ENCODE data around the gene SUV39H1. TPM values are rescaled to one million over a fixed set of nuclear protein-coding genes. Genes with fewer than 3 reads are reported as not detected.
A peak's percentile ranks its signal among the peaks of the same experiment; 100 is the strongest.

SUV39H1 gene
- total RNA-seq, 1 donor from 2014 or later = 1.9 TPM

DNA sequence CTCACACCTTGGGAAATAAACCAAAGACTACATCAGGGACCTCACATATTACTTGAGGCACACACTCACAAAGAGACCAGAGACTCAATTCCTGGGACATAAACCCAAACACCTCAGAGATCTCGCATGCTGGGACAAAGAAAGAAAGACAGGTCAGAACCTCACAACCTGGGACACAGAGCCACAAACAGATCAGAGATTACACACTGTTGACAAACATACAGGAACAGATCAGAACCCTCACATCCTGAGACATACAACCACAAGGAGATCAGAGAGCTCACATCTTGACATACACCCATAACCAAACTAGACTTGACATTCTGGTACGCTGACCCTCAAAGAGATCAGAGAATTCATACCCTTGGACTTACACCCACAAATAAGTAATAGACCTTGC lies 17.3 kb downstream of the SUV39H1 start:
- no peak for DNase-seq (ENCODE audit: low read depth)

DNA sequence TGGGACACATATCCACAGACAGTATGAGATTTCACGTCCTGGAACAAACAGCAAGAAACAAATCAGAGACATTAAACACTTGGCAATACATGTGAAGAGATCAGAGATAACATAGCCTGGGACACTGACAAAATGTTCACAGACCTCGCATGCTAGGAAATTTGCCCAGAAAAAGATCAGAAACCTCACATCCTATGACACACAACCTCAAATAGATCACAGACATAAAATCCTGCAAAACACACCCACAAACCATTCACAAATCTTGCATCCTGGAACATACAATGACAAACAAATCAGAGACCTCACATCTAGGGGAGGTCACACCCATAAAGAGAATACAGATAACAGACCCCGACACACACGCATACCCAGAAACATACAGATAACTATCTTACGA lies 18.0 kb downstream of the SUV39H1 start:
- no peak for DNase-seq (ENCODE audit: low read depth)

- no peak for DNase-seq (ENCODE audit: low read depth)
Measured at GRCh38 chrX:48715072-48715471, 18.5 kb downstream of the SUV39H1 start.

- DNase-seq (ENCODE audit: low read depth) = no peak
Measured at GRCh38 chrX:48715876-48716502, 19.5 kb downstream of the SUV39H1 start.

- DNase-seq (ENCODE audit: low read depth) = no peak
Measured at GRCh38 chrX:48719958-48720357, 23.4 kb downstream of the SUV39H1 start.

DNA sequence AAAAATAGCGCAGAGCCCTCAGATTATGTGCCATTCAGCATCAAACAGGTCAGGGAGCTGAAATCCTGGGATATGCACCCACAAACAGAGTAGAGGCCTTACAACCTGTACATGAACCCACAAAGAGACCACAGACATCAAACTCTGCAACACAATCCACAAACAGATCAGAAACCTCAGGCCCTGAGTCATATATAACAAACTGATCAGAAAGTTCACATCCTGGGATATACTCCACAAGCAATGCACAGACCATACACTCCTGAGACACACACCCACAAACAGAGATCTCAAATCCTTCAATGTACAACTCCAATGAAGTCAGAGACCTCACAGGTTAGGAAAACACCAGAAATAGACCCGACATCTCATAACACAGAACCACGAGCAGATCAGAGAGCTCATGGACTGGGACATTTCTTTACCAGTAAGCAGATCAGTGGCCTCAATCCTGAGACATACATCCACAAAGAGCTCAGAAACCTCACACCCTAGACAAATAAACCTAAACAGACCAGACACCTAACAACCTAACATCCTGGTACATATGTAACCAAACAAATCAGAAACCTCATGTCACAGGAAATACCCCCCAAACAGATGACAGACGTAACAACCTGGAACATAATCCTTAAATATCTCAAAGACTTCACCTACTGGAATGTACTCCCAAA lies 24.2 kb downstream of the SUV39H1 start:
- no peak for DNase-seq (ENCODE audit: low read depth)

- DNase-seq (ENCODE audit: low read depth) = no peak
Measured at GRCh38 chrX:48721916-48722315, 25.4 kb downstream of the SUV39H1 start.

- DNase-seq (ENCODE audit: low read depth) = no peak
Measured at GRCh38 chrX:48726596-48726995, 30.1 kb downstream of the SUV39H1 start.

DNA sequence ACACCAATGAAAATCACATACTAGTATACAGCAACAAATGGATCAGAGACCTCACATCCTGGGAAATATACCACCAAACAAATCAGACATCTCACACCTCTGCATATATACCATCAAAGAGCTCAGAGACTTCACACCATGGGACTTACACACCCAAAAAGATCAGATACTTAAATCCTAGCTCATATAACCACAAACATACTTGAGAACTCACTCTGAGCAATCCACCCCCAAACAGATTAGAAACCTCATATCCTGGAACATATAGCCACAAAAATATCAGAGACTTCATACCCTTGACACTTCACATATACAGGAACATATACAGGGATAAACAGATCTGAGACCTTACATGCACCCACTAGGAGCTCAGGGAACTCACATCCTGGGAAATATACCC lies 32.1 kb downstream of the SUV39H1 start:
- DNase-seq (ENCODE audit: low read depth) = no peak

GRCh38 chrX:48736303-48736702 lies 39.8 kb downstream of the SUV39H1 start:
- DNase-seq (ENCODE audit: low read depth) = no peak

DNA sequence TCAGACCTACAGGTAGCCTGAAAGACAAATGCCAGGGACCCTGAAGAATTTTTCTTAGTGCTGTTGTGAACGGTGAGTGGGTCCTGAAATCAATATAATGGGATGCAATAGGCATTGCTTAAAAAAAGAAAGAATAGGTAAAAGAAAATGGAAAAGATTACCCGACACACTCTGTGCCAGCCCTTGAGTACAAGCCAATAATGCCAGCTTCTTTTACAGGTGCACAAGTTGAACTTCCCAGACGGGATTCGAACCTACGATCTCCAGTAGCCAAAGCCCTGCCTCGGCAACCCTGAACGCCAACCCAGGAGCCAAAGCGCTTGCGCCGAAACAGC lies 40.3 kb downstream of the SUV39H1 start:
- DNase-seq (ENCODE audit: low read depth) = no peak

DNA sequence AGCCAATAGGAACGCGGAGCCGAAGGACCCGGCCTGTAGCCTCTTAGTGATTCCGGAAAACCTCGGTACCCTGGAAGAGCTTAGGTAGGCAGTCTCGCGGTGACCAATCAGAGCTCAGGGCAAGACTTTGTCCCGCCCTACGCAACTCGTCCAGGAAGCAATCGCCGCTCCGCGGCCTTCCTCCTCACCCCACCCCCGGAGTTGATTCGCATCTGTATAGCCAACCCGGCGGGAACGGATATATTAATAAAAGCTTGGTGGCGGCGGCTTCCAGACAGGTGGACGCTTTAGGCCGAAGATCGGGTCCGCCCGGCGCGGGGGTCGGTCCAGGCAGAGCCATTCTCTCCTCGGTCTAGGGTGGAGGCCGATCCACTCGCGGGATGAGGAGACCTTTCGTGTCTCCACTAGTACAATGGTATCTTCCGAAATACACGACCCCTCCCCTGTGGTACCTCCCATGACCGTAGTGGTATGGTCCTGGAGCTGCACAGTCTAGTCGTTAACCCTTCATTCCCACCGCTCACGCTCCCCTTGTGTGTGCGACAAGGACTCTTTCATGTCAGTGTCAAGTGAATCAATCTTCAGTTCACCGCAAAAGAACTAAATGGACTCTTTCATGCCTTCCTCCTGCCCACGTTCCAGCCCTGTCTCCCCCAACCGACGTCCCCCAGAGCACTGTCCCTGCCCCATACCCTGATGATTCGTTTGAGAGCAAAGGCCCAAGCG lies 40.8 kb downstream of the SUV39H1 start:
- DNase-seq (ENCODE audit: low read depth) = peak; percentile 96

DNA sequence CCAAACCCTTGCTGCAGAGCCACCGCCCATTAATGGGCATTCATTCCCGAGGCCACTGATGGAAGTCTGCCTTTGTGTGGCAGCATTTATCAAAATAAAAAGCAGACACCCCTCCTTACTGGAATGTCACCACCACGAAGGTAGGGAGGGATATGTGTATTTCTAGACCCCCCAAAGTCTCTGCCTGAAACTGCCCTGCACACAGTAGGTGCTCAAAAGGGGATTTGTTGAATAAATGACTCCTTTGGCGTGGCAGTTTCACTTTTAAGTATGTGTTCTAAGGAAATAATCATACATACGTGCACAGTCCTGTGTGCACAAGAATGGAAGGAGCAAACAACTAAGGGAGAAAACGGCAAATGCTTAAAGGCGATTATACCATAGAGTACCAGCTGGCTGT lies 41.4 kb downstream of the SUV39H1 start:
- no peak for DNase-seq (ENCODE audit: low read depth)

- DNase-seq (ENCODE audit: low read depth) = no peak
Measured at GRCh38 chrX:48741834-48742233, 45.3 kb downstream of the SUV39H1 start.

GRCh38 chrX:48745222-48745621 lies 48.7 kb downstream of the SUV39H1 start:
- no peak for DNase-seq (ENCODE audit: low read depth)

GRCh38 chrX:48747415-48748016 lies 51.0 kb downstream of the SUV39H1 start:
- no peak for DNase-seq (ENCODE audit: low read depth)

GRCh38 chrX:48749182-48749581 lies 52.6 kb downstream of the SUV39H1 start:
- DNase-seq (ENCODE audit: low read depth) = no peak

DNA sequence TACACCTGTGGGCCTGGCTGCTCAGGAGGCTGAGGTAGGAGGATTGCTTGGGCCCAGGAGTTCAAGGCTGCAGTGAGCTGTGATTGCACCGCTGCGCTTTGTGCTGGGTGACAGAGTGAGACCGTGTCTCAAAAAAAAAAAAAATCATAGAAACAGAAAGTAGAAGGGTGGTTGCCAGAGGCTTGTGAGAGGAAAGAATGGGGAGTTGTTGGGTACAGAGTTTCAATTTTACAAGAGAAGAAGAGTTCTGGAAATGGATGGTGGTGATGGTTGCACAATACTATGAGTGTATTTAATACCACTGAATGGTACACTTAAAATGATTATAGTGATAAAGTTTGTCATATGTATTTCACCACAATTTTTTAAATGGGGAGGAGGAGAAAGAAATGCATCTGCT lies 54.8 kb downstream of the SUV39H1 start:
- no peak for DNase-seq (ENCODE audit: low read depth)

- DNase-seq (ENCODE audit: low read depth) = no peak
Measured at GRCh38 chrX:48752498-48752897, 56.0 kb downstream of the SUV39H1 start.

- DNase-seq (ENCODE audit: low read depth) = no peak
Measured at GRCh38 chrX:48753708-48754228, 57.2 kb downstream of the SUV39H1 start.

DNA sequence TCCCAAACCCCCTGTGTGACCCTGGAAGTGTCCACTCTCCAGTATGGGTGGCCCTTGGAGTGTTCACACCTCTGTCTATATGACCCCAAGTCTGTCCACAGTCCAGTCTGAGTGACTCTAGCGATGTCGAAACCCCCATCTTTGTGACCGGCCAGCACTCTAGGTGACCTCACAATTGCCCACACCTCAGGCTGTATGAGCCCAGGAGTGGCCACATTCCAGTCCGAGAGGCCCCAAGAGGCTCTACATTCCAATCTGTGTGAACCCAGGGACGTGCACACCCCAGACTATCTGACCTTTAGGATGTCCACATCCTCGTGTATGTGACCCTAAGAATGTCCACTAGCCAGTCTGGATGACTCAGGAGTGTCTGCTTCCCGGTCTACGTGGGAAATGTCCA lies 57.7 kb downstream of the SUV39H1 start:
- DNase-seq (ENCODE audit: low read depth) = no peak

Data from renal cortical epithelial cell (primary cell).